NT2/D1 (cell line): ENCODE measurements around the gene SIL1.

ENCODE experiments used
- SUZ12 ChIP-seq: IDR thresholded peaks from 2 replicates; pipeline ENCODE4 v1.6.1; 2011; ENCODE audit not compliant: insufficient read length, insufficient read depth; ENCODE audit errors: extremely low read depth
- YY1 ChIP-seq: IDR thresholded peaks from 2 replicates; pipeline ENCODE4 v1.6.1; 2011; ENCODE audit not compliant: insufficient read length, insufficient read depth

- TF ChIP-seq SUZ12: no peak
- TF ChIP-seq YY1: no peak
Measured at GRCh38 chr5:138930371-138931097, 267.6 kb downstream of the SIL1 start.
